HG03280 (cell line): ENCODE data around the gene SPATA2L.
"Not testable (repeated sequence)": the region's sequence is repeated elsewhere in the genome, so short reads cannot be mapped to it uniquely, and the experiment has no call there.

Experiments
- ATAC-seq: cut with Tn5 transposase; IDR thresholded peaks from one replicate; pipeline ENCODE4 v1.9.1; 2021; ENCODE audit warnings: mild to moderate bottlenecking, moderate library complexity; ENCODE audit not compliant: unreplicated experiment

Gene SPATA2L

DNA sequence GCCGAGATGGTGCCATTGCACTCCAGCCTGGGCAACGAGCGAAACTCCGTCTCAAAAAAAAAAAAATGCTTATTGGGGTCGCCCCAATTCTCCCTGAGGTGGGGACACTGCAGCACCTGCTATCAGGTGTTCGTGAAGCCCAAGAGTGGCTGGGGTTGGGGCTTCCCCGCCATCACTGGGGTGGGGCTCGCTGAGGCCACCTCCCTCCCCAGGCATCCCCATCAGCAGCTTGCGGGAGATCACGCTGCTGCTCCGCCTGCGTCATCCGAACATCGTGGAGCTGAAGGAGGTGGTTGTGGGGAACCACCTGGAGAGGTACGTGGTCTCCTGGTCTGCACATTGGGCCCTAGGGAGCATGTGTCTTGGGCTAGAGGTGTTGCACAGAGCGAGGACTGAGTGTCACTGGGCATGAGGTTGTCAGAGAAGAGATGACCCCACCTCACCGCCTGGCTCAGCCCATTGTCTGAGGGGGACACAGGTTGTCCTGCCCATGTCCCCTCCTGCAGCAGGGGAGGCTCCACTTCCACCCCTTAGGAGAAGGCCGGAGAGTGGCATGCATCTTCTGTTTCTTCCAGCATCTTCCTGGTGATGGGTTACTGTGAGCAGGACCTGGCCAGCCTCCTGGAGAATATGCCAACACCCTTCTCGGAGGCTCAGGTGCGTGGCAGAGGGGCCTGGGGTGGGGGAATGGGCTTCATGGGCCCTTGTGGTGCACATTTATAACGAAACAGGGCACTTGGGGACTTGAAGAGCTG is 10.1 kb downstream of the SPATA2L start:
- no peak for ATAC-seq

DNA sequence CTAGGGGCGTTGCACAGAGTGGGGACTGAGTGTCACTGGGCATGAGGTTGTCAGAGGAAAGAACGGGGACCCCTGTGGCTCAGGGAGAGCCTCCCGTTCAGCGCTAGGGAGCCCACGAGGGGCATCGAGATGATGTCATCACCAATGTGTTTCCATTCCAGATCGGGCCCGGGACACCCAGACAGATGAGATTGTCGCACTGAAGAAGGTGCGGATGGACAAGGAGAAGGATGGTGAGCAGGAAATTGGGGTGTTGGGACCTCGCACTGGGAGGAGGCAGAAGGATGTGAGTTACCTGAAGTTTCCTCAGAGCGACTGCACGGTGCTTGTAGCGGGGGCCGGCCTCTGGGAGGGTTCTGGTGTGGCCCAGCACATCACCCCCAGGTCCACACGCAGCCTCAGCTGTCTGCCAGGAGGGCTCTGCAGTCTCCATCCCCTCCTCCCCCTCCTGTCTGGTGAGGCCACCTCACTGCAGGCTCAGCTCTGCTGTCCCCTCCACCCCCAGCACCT is 11.1 kb downstream of the SPATA2L start:
- ATAC-seq: no peak

DNA sequence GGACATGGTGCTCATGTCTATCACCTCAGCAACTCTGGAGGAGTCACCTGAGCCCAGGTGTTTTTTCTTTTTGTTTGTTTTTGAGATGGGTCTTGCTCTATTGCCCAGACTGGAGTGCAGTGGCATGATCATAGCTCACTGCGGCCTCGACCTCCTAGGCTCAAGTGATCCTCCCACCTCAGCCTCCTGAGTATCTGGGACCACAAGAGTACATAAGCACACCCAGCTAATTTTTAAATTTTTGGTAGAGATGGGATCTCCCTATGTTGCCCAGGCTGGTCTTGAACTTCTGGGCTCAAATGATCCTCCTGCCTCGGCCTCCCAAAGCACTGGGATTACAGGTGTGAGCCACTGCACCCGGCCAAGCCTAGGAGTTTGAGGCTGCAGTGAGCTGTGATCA is 11.9 kb downstream of the SPATA2L start:
- ATAC-seq: not testable (repeated sequence)

DNA sequence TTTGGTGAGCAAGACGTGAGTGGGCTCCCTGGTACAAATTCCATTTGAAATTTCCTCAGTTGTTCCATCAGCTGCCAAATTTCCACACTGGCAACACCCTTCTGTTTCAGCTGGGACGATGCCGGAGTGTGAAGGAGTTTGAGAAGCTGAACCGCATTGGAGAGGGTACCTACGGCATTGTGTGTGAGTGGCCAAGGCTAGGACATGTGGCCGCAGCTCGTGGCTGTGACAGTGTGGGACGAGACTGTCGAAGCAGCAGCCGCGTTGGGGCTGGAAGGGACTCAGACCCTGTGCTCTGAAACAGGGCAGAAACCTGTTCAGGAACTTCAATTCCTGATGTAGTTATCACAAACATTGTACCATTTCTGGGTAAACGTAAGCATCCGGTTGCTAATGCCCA is 12.4 kb downstream of the SPATA2L start:
- ATAC-seq: no peak

DNA sequence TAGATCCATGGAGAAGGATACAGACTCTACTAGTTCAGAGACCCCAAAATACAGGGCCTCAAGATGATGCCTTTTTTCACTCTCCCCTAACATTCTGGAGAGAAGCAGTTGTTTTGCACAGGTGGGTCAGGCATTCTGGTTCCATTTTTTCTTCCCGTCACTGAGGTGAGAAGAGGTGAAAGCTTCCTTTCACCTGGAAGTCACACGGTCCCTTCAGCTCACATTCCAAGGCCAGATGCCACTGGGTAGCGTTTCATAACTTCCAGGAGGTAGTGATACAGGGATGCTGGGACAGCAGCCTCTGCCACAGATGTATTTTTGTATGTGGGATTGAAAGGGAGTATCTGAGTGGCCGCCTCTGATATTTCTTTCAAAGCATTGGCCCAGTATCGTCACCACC is 13.1 kb downstream of the SPATA2L start:
- ATAC-seq: no peak

DNA sequence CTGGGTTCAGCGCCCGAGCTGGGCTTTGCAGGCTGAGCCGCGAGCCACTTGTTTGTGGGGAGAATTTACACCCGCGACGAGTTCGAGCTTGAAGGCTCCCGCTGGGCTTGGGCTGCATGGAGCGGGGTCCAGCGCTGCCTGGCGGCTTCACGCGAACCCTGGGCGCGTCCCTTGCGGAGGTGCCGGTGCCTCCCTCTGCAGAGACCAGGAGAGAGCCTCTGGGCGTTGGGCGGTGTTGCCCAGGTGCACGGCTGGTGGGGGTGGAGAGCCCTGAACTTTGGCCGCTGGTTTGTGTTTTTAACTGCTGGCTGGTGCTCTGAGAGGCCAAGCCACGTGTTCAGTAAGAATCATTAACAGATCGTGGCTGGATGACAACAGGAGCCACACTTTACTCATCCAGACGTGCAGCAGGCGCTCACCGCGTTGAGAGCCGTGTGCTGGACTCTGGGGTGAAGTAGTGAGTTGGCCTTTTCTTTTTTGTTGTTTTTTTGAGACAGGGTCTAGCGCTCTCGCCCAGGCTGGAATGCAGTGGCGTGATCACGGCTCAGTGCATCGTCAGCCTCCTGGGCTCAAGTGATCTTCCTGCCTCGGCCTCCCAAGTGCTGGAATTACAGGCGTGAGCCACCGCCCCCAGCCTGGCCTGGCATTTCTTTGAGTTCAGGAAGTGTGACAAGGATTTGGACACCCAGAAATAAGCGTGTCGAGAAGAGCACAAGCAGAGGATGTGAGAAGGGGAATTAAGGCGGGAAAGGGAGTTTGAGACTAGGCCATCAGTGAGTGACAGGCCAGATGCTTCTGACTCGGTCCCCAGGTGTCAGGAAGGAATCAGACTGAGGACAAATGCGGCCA is 14.2 kb downstream of the SPATA2L start:
- ATAC-seq: peak; percentile 28

DNA sequence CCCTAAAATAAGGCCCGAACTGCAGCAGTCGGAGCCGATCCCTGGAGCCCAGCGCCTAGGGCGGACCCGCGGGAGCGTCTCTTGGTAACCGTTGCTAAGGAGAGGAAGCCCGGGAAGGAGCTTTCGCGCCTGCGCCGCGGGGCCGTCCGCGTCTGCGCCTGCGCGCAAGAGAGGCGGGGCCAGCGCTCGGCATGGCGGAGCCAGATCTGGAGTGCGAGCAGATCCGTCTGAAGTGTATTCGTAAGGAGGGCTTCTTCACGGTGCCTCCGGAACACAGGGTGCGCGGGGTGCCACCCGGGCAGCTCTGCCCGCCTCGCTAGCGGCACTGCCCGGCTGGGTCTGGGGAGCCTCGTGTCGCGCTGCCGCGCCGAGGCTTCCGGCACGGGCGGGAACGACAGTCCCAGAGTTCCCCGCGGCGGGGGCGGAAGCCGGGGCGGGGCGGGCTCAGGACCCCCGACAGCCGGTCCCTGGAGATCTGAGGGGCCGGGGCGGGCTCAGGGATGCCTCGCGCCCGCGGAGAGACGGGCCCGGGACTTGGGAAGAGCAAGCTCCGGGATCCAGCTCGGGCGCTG is 14.9 kb downstream of the SPATA2L start, which contains the start of gene CDK10:
TSS of gene CDK10 (plus strand) at position 170 of the 572 bp plus-strand sequence. CDS start at position 192, 22 bp downstream.
- ATAC-seq: peak; percentile 81

DNA sequence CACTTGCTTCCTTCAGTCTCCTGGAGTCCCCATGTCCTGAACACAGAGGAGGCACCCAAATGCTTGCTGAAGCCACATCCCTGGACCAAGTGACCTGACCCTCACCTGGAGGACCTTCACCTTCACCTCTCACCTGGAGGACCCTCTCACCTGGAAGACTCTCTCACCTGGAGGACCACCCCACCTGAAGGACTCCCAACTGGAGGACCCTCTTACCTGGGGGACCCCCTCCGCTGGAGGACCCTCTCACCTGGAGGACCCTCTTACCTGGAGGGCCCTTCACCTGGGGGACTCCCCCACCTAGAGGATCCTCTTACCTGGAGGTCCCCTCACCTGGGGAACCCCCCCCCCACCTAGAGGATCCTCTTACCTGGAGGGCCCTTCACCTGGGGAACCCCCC is 15.6 kb downstream of the SPATA2L start:
- no peak for ATAC-seq

DNA sequence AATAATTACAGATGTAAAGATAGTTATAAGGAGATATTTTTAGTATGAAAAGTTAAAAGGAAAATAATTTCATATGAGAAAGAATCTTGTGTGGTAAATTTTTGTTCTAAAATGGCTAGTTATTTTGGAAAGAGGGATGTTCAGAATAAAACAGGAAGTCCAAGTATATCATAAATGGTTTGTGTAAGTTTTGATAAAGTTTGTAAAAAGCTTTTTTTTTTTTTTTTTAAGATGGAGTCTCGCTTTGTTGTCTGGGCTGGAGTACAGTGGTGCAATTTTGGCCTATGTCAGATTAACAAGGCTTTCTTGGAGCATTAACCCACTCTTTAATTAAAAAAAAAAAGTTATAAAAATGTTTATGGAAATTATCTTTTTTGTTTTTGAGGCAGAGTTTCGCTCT is 23.2 kb downstream of the SPATA2L start:
- no peak for ATAC-seq

DNA sequence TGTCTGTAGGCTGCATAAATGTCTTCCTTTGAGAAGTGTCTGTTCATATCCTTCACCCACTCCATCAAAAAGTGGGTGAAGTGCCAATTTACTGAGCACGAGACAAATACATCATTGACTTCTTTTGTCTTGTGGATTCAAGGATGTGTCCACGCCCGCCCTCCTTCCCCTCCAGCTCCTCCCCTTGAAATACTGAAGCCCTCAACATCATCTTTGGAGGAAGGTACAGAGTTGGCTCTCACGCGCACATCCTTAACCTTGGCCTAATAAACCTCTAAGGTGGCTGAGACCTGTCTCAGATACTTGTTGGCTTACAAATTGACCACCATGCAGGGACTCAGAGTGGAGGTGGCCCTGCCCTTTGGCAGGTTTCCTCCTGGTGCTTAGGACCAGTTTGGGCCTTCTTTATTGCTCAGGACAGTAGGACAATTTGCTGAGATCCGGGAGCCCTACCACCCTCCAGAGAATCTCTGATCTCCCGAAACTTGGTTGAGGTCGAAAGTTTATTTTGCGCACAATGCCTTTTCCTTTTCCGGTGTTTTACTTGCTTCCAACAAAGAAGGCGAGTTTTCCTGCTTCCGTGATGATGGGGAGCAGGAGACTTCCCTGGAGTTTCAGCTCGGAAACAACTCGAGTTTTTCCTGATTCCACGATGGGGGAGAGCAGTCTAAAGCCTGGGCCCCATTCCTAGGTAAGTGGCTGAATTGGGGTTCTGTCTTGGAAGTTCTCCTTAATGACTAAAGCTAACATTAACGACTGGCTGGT is 29.1 kb downstream of the SPATA2L start:
- ATAC-seq: no peak

DNA sequence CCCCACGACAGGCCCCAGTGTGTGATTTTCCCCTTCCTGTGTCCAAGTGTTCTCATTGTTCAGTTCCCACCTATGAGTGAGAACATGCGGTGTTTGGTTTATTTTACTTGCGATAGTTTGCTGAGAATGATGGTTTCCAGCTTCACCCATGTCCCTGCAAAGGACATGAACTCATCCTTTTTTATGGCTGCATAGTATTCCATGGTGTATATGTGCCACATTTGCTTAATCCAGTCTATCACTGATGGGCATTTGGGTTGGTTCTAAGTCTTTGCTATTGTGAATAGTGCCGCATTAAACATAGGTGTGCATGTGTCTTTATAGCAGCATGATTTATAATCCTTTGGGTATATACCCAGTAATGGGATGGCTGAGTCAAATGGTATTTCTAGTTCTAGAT is 29.9 kb downstream of the SPATA2L start:
- ATAC-seq: not testable (repeated sequence)

DNA sequence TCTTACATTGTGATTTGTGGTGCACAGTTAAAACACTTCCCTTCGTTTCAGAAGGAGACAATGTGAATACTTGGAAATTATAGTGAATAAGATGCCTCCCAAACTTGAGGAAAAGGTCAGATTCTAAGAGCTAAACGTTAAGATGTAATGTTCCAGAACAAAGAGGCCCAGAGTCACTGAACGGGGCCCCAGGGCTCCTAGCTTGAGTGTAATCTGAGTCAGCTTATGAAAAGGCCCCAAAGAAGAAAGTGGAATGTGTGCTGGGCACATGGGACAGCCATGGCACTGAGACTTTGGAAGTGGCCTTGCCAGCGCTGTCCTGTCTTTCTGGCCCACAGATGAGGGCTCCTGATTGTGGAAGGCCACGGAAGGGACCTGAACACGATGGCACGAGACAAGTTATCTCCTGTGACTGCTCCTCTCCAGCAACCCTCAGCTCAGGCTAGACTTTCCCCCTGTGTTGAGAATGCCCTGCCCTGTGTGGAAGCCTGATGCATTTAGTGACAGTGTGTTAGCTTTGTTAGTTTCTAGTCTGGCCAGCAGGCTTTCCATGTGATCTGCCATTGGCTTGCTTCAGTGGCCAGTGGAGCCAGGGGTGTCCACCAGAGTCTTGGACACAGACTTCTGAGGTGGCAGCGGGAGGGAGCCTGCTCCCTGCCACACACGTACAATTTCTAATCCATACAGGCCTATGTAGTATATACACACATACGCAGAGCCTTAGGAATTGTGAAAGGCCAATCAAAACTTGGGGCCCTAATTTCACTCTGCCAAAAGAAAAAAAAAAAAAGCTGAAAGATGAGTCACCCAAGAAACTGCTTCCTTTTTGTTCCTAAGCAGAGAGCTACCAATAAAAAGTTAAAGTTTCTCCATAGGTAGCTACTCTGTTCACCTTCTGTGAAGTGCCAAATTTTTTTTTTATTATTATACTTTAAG is 30.7 kb downstream of the SPATA2L start:
- ATAC-seq: no peak

DNA sequence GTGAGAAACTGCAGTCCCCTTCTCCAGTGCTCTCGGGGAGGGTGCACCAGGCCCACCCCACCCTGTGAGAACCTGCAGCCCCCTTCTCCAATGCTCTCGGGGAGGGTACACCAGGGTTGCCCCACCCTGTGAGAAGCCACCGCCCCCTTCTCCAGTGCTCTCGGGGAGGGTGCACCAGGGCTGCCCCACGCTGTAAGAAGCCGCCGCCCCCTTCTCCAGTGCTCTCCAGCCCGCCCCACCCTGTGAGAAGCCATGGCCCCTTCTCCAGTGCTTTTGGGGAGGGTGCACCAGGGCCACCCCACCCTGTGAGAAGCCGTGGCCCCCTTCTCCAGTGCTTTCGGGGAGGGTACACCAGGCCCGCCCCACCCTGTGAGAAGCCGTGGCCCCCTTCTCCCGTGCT is 31.8 kb downstream of the SPATA2L start:
- ATAC-seq: no peak

DNA sequence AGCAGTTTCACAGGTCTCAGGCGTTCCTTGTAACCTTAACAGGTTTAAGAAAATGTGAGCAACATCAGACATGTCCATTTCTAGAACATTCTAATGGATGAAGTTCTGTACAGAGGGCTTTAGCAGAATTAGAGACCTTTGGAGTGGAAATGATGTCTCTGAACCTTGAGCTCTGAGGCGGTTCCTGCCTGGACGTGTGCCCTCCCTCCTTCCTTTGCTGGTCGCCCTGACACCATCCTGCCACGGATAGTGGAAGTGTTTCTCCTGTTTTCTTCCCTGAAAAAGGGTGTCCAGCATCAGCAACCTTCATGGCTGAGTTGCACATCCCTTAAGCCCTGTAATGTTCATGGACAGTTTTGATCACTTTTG is 32.7 kb downstream of the SPATA2L start:
- ATAC-seq: no peak

DNA sequence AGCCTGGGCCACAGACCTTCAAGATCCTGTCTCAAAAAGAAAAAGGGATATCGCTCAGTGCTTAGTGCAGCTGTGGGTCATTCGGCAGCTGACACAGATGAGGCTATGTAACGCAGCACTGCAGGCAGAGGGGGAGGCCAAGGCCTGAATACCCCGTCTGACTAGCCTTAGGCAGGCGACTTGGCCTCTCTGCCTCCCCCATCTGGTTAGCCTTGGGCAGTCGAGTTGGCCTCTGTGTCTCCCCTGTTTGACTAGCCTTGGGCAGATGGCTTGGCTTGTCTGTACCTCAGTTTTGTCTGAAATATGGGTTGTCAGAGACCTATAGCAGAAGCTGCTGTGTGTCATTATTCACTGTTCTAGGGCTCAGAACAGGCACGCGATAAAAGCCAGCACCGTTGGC is 33.9 kb downstream of the SPATA2L start:
- no peak for ATAC-seq

DNA sequence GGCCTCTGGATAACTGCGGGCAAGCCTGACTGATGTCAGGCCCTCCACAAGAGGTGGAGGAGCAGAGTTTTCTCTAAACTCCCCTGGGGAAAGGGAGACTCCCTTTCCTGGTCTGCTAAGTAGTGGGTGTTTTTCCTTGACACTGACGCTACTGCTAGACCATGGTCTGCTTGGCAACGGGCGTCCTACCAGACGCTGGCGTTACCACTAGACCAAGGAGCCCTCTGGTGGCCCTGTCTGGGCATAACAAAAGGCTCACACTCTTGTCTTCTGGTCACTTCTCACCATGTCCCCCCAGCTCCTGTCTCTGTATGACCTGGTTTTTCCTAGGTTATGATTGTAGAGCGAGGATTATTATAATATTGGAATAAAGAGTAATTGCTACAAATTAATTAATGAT is 34.5 kb downstream of the SPATA2L start:
- not testable (repeated sequence) for ATAC-seq

DNA sequence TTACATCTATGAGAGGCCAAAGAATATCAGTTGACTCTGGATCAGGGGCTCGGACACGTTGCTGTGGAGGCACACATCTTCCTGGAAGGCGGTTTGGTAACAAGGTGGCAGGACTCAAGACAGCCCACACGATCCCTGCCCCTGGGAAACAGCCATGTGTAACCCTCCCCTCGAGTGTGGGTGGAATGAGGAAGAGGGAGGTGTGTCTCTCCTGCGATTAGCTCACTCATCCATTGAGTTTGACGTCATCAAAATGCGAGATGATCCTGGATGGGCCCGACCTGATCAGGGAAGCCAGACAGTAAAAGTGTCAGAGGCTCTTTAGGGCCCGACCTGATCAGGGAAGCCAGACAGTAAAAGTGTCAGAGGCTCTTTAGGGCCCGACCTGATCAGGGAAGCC is 37.3 kb downstream of the SPATA2L start:
- not testable (repeated sequence) for ATAC-seq

DNA sequence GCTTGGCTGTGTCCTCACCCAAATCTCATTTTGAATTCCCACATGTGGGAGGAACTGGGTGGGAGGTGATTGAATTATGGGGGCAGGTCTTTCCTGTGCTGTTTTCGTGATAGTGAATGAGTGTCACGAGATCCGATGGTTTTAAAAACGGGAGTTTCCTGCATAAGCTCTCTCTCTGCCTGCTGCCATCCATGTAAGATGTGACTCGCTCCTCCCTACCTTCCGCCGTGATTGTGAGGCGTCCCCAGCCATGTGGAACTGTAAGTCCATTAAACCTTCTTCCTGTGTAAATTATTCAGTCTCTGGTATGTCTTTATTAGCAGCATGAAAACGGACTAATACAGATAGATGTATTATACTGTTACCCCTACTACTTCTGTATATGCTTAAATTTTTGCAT is 40.3 kb downstream of the SPATA2L start:
- ATAC-seq: no peak

DNA sequence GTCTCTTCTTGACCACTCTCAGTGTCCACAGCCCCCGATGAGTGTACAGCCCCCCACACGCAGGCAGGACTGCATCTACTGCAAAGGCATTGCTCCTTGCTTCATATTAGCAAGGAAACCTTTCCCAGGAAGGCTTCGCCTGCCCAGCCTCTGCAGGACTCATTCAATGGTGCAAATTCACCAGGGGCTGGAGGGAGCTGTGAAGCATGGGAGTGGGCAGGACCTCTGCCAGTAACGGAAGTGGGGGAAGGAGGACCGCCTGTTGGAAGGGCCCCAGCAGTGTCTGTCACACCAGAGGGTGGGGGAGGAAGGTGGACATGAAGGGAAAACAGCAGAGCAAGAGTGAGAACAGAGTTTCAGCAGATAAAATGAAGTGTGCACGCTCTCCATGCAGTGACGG is 41.4 kb downstream of the SPATA2L start:
- no peak for ATAC-seq
